Measurements from ENCODE around the gene TRAM2.

Gene TRAM2

DNA sequence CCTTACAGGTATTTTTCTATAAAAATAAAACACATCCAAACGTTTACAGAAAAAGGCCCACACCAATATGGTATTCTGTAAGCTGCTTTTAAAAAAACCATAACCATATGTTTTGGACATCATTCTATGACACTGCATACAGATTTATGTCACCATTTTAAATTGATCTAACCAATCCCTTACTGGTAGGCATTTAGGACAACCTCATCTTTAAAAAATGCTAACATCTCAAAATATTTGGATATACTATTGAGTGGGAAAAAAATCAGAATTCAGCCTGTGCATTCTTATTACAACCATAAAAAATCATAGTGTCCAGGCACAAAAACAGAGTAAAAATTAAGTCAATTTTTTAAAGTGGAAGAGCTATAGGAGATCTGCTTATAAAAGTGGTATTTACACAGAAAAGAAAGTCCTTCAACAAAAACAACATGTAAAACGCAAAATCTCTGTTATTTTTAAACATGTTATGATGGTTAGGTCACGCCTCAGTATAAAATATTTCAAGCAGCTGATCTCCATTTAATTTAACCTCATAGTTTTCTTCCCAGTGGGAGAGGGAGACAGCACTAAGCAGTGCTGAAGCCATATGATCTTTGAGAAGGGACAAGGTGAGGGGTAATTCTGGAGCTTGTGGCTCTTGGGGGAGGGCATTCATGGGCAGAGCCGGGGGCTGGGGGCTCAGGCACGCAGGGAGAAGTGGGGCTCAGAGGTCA, 21.2 kb downstream of the TRAM2 start:
- Histone ChIP-seq H3K9me3 (replicated peaks in 1 of 11) (no peaks in the 10 kb centered on the region), H3K4me3 (no peak overlapping the region), H3K4me2 (peak overlapping the region in 4 of 11 experiments; percentile 26 to 93 (median 92); a peak in 7 of 22 replicates), H4K20me1 (peaks cover 13 to 100% (median 32%) of the 10 kb centered on the region in 11 experiments; a peak in 16 of 22 replicates), H3K4me1 (peaks cover 49 to 89% (median 75%) of the 10 kb centered on the region in 10 experiments), H3K27me3 (no peaks in the 10 kb centered on the region), H3K27ac (no peak overlapping the region; a peak in 1 of 22 replicates), H3K36me3 (peaks cover 0 to 30% (median 13%) of the 10 kb centered on the region in 11 experiments; a peak in 12 of 22 replicates), H3K9ac (no peak overlapping the region)
- no peak for TF ChIP-seq Cebpa-rat (IDR thresholded peaks at IDR 0.05)

DNA sequence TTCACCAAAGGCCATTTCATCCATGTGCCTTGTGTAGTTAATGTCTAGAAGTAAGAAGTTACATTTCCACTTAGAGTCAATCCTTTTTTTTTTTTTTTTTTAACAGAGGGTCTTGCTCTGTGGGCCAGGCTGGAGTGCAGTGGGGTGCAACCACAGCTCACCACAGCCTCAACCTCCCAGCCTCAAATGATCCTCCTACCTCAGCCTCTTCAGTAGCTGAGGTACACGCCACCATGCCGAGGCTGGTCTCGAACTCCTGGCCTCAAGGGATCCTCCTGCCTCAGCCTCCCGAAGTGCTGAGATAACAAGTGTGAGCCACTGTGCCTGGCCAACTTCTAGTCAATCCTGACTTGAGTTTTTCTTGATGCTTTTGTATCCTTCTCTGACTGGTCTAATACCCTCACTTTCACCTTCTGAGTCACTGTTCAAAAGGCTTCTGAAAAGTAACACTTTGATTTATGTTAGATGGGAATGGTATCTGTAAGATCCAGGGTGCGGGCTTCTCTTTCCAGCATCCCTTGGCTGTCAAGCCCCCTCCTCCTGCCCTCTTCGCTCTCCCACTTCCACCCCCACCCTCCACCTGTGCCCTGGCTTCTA, 22.1 kb downstream of the TRAM2 start:
- H3K36me3 ChIP-seq: peaks cover 0 to 38% (median 17%) of the 10 kb centered on the region in 11 experiments; a peak in 13 of 22 replicates
- H3K4me3 ChIP-seq: no peak overlapping the region
- peaks cover 58 to 89% (median 82%) of the 10 kb centered on the region in 10 experiments for H3K4me1 ChIP-seq
- no peak for TF ChIP-seq Cebpa-rat (IDR thresholded peaks at IDR 0.05)
- H3K9me3 ChIP-seq (replicated peaks in 1 of 11): no peaks in the 10 kb centered on the region
- no peak overlapping the region for H3K9ac ChIP-seq
- peaks cover 21 to 100% (median 41%) of the 10 kb centered on the region in 11 experiments; a peak in 17 of 22 replicates for H4K20me1 ChIP-seq
- no peak overlapping the region for H3K4me2 ChIP-seq
- no peaks in the 10 kb centered on the region for H3K27me3 ChIP-seq
- no peak overlapping the region for H3K27ac ChIP-seq

DNA sequence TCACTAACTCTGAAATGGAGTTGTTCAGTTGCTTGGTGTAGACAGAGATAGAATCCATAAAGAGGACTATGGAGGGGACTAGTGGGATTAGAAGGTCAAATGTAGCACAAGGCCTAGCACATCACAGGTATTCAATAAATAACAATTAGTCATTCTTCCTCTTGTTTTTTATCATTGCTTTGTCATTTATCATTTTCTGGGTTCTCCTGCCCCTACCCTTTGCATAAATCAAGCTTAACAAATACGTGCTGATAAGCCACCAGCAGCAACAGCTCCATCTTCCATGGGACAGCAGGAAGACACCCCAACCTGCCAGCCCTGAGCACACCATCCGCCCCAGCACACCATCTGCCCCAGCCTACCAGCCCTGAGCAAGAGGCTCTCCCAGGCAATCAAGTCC, 23.1 kb downstream of the TRAM2 start:
- no peak overlapping the region for H3K27ac ChIP-seq

DNA sequence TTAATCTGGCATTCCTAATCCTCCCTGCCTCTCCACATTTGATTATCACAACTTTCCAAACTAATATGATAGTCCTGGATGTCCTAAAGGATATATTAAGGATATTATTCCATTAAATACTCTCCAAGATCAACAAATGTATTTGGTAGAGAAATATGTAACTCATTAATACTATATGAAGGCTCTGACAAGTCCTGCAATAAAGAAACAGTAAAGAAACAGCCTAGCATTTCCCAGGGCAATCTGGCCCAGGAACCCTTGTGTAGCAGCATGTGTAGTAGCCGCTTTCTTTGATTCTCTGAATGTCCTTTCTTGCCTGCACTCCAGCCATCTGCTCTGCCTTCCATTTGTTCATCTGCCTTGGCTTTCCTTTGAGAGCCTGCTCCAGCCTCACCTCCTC, 23.7 kb downstream of the TRAM2 start:
- no peaks in the 10 kb centered on the region for H3K9me3 ChIP-seq (replicated peaks in 1 of 11)
- no peak overlapping the region for H3K9ac ChIP-seq
- no peak overlapping the region for H3K27ac ChIP-seq
- H4K20me1 ChIP-seq: peaks cover 22 to 98% (median 53%) of the 10 kb centered on the region in 11 experiments; a peak in 18 of 22 replicates
- TF ChIP-seq Cebpa-rat (IDR thresholded peaks at IDR 0.05): no peak
- no peaks in the 10 kb centered on the region for H3K27me3 ChIP-seq
- H3K4me1 ChIP-seq: peaks cover 52 to 86% (median 75%) of the 10 kb centered on the region in 10 experiments
- H3K36me3 ChIP-seq: peaks cover 0 to 51% (median 22%) of the 10 kb centered on the region in 11 experiments; a peak in 13 of 22 replicates
- H3K4me2 ChIP-seq: peak overlapping the region in 3 of 11 experiments; percentile 45 to 64 (median 53); a peak in 5 of 22 replicates
- no peak overlapping the region for H3K4me3 ChIP-seq

More for the DNA sequence above, 23.1 kb downstream of the TRAM2 start:
- Histone ChIP-seq H3K36me3 (peaks cover 0 to 46% (median 21%) of the 10 kb centered on the region in 11 experiments; a peak in 13 of 22 replicates), H3K27me3 (no peaks in the 10 kb centered on the region), H3K4me2 (peak overlapping the region in 5 of 11 experiments; percentile 2 to 64 (median 12); a peak in 2 of 22 replicates), H3K4me1 (peaks cover 53 to 86% (median 76%) of the 10 kb centered on the region in 10 experiments), H3K4me3 (no peak overlapping the region), H3K9me3 (replicated peaks in 1 of 11) (no peaks in the 10 kb centered on the region), H3K9ac (no peak overlapping the region), H4K20me1 (peaks cover 22 to 98% (median 48%) of the 10 kb centered on the region in 11 experiments; a peak in 17 of 22 replicates)
- TF ChIP-seq Cebpa-rat (IDR thresholded peaks at IDR 0.05): no peak

DNA sequence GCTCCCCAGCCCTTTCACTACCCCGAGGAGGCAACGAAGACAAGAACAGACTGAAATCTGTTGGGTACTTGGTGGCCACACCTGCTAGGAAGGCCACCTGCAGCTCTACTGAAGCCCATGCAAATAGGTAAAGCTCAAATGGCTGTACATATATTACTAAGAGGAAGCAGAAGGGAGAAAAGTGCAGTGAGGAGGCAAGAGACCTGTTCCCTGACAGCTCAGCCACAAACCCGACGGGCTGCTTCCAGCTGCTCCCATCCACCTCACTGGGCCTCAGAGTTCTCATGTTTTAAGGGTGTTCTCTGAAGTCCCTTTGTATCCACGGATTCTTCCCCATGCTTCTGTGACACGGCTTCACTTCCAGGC, 24.6 kb downstream of the TRAM2 start:
- TF ChIP-seq Cebpa-rat (IDR thresholded peaks at IDR 0.05): no peak
- Histone ChIP-seq H3K9me3 (replicated peaks in 1 of 11) (no peaks in the 10 kb centered on the region), H3K36me3 (peaks cover 0 to 54% (median 22%) of the 10 kb centered on the region in 11 experiments; a peak in 13 of 22 replicates), H3K27ac (0 out of 22 replicates have a peak overlapping the region, but pooled peaks of 1 of the 11 experiments have one; percentile 18), H3K4me1 (peaks cover 52 to 86% (median 75%) of the 10 kb centered on the region in 10 experiments), H3K9ac (no peak overlapping the region), H4K20me1 (peaks cover 31 to 98% (median 62%) of the 10 kb centered on the region in 11 experiments; a peak in 18 of 22 replicates), H3K4me3 (no peak overlapping the region), H3K27me3 (no peaks in the 10 kb centered on the region), H3K4me2 (peak overlapping the region in 8 of 11 experiments; percentile 16 to 64 (median 49); a peak in 14 of 22 replicates)

DNA sequence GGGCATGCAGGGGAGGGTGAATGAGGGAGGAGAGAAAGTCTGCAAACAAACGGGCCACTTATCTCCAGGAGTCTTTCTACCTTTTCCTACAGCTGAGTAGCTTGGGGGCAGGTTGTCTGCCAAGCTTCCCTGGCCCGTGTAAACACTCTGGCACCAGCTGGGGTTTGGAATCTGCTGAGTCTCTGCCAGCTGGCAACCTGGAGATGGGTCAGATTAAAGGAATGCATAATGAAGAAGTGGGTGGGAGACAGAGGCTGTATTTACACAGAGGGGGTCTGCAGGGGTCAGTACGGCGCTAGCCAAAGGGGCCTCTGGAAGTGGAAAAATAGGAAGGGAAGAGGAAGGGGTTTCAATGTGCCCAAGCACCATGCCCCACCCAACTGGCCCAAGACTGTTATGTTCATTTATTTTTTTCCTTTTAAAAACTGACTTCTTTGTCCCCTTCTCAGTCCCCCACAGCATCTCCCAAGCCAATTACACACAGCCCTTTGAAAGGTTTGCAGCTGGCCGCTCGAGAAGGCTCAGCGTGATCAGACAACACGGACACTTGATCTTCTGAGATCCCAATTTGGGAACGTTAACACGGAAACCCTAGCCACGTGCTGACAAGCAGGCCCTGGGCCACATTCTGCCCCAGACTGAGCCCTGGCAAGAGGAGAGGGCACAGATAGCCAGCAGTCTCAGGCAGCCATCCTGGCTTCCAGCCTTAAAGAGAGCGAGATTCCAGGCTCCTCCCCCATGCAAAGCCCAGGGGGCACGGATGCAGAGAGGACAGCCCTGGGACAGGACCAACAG, 25.2 kb downstream of the TRAM2 start:
- Histone ChIP-seq H3K4me2 (peak overlapping the region in 8 of 11 experiments; percentile 16 to 64 (median 49); a peak in 14 of 22 replicates), H3K4me3 (no peak overlapping the region), H3K36me3 (peaks cover 0 to 60% (median 22%) of the 10 kb centered on the region in 11 experiments; a peak in 13 of 22 replicates), H3K9ac (0 out of 22 replicates have a peak overlapping the region, but pooled peaks of 1 of the 11 experiments have one; percentile 18), H3K27ac (0 out of 22 replicates have a peak overlapping the region, but pooled peaks of 1 of the 11 experiments have one; percentile 18), H3K27me3 (no peaks in the 10 kb centered on the region), H3K4me1 (peaks cover 53 to 86% (median 75%) of the 10 kb centered on the region in 10 experiments), H4K20me1 (peaks cover 33 to 98% (median 68%) of the 10 kb centered on the region in 11 experiments; a peak in 18 of 22 replicates), H3K9me3 (replicated peaks in 1 of 11) (no peaks in the 10 kb centered on the region)
- no peak for TF ChIP-seq Cebpa-rat (IDR thresholded peaks at IDR 0.05)

DNA sequence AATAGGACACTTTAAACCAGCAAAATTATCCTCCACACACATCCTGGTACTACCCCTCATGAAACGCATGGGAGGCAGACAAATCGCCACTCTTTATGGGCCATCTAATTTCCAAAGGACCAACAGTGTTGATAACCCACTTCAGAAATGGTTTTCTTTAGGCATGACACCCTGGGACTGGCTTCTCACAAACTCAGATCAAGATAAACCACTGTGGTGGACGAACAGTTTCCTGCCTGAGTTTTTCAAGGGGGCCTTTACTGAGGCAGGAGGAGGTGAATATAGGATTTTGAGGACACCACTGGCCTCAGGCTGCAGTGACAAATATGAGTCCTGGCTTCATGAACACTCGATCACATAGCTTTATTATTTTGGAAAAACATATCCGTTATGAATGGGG, 26.0 kb downstream of the TRAM2 start:
- H3K27me3 ChIP-seq: no peaks in the 10 kb centered on the region
- no peak for TF ChIP-seq Cebpa-rat (IDR thresholded peaks at IDR 0.05)
- peaks cover 60 to 86% (median 79%) of the 10 kb centered on the region in 10 experiments for H3K4me1 ChIP-seq
- no peak overlapping the region for H3K9ac ChIP-seq
- H4K20me1 ChIP-seq: peaks cover 40 to 98% (median 76%) of the 10 kb centered on the region in 11 experiments; a peak in 18 of 22 replicates
- H3K4me2 ChIP-seq: peak overlapping the region in 8 of 11 experiments; percentile 27 to 64 (median 49); a peak in 15 of 22 replicates
- H3K9me3 ChIP-seq (replicated peaks in 1 of 11): no peaks in the 10 kb centered on the region
- no peak overlapping the region for H3K4me3 ChIP-seq
- 0 out of 22 replicates have a peak overlapping the region, but pooled peaks of 1 of the 11 experiments have one; percentile 6 for H3K27ac ChIP-seq
- peaks cover 0 to 68% (median 23%) of the 10 kb centered on the region in 11 experiments; a peak in 13 of 22 replicates for H3K36me3 ChIP-seq

DNA sequence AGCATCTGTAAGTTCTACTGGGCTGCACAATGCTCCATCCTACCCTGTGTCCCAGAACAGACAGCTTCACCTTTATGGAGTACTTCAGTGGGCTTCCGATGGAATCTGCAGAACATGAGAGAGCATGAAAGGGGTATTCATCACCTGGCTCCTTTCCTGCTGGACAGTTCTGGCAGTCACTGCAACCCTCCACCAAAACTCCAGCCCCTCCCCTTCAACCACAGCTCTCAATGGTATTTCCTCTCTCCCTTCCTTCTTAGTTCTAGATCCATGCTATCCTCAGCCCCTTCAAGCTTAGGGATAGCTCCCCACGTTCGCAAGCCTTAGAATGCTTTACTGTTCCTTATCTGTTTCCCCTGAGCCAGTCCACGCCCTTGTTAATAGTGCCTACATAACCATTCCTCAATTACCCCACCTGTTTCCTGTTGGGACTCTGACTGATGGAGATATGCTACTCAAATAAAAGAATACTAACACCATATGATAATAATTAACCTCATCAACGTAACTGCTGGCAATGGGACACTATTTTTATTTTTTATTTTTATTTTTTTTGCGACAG, 26.8 kb downstream of the TRAM2 start:
- no peak overlapping the region for H3K27ac ChIP-seq
- no peak for TF ChIP-seq Cebpa-rat (IDR thresholded peaks at IDR 0.05)
- peaks cover 64 to 90% (median 86%) of the 10 kb centered on the region in 10 experiments for H3K4me1 ChIP-seq
- peak overlapping the region in 9 of 11 experiments; percentile 10 to 64 (median 45); a peak in 17 of 22 replicates for H3K4me2 ChIP-seq
- peaks cover 40 to 99% (median 84%) of the 10 kb centered on the region in 11 experiments; a peak in 18 of 22 replicates for H4K20me1 ChIP-seq
- H3K4me3 ChIP-seq: no peak overlapping the region
- H3K9me3 ChIP-seq (replicated peaks in 1 of 11): no peaks in the 10 kb centered on the region
- H3K36me3 ChIP-seq: peaks cover 0 to 72% (median 29%) of the 10 kb centered on the region in 11 experiments; a peak in 13 of 22 replicates
- no peaks in the 10 kb centered on the region for H3K27me3 ChIP-seq
- H3K9ac ChIP-seq: no peak overlapping the region
